Measurements from ENCODE around the gene KAT2A. TPM values are rescaled to one million over a fixed set of nuclear protein-coding genes. Genes with fewer than 3 reads are reported as not detected.
A peak's percentile ranks its signal among the peaks of the same experiment; 100 is the strongest.

KAT2A gene
- total RNA-seq, 1 experiment from 2014 or later: 43.5 TPM

DNA sequence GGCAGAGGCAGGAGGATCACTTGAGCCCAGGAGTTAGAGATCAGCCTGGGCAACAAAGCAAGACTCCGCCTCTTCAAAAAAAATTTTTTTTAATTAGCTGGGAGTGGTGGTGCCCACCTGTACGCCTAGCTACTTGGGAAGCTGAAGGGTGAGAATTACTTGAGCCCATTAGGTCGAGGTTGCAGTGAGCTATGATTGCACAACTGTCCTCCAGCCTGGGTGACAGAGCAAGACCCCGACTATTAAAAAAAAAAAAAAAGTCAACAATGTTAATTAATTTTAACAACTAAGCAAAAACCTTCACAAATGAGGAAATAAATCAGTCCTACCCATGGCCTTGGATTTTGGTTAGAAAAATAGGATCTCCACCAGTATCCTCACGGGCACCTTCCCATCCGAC, 14.0 kb downstream of the KAT2A start:
- DNase-seq: no peak
- Histone ChIP-seq H4K8ac (replicated peaks; ENCODE audit: insufficient read length, low read depth, low read length) (no peak overlapping the region), H4K20me1 (ENCODE audit: control insufficient read depth, insufficient read depth, insufficient read length) (no peaks in the 10 kb centered on the region), H3K79me1 (ENCODE audit: insufficient read depth, low read depth, low read length, poor library complexity, severe bottlenecking) (no peaks in the 10 kb centered on the region), H2BK12ac (ENCODE audit: insufficient read length, low read depth, low read length) (no peak overlapping the region), H3K4me2 (ENCODE audit: insufficient read depth, insufficient read length, low read length) (peak overlapping the region; percentile 53), H3K9me3 (ENCODE audit: control insufficient read depth, low read depth, low read length) (no peaks in the 10 kb centered on the region), H2AFZ (ENCODE audit: low read length) (no peak overlapping the region), H3K4me1 (ENCODE audit: insufficient read depth, low read length) (peaks cover 4% of the 10 kb centered on the region; the same call in 1 of the 2 replicates), H2BK20ac (ENCODE audit: low read depth, low read length, poor library complexity, severe bottlenecking) (no peak overlapping the region), H3K23ac (ENCODE audit: insufficient read length, low read depth, low read length) (no peak overlapping the region), H3K18ac (ENCODE audit: insufficient read length, low read depth, low read length) (no peak overlapping the region), H3K27ac (ENCODE audit: insufficient read length, low read depth, low read length) (no peak overlapping the region), H3K9ac (ENCODE audit: extremely low read depth, insufficient read length, low read length) (no peak overlapping the region), H3K14ac (ENCODE audit: insufficient read depth, low read length) (no peak overlapping the region), H3K79me2 (ENCODE audit: insufficient read depth, low read length) (no peaks in the 10 kb centered on the region), H3K4ac (ENCODE audit: low read depth, low read length) (no peak overlapping the region), H3T11ph (ENCODE audit: low read length) (no peak overlapping the region), H3K56ac (ENCODE audit: insufficient read length, low read depth, low read length) (no peak overlapping the region), H3K27me3 (ENCODE audit: insufficient read depth, low read length) (no peaks in the 10 kb centered on the region), H3K23me2 (ENCODE audit: insufficient read length, low read depth, low read length, poor library complexity, severe bottlenecking) (no peaks in the 10 kb centered on the region), H2BK120ac (ENCODE audit: low read depth, low read length, poor library complexity, severe bottlenecking) (no peak overlapping the region), H4K5ac (ENCODE audit: insufficient read length, low read depth, low read length) (no peak overlapping the region), H2AK5ac (ENCODE audit: insufficient read length, low read length) (no peak overlapping the region), H2BK15ac (ENCODE audit: low read depth, low read length) (no peak overlapping the region), H2BK5ac (ENCODE audit: insufficient read length, low read length) (no peak overlapping the region), H4K91ac (ENCODE audit: insufficient read length, low read depth, low read length) (no peak overlapping the region)
- Mint-ChIP-seq H3K27me3 (ENCODE audit: low read depth) (peaks cover 9% of the 10 kb centered on the region), H3K4me3 (peak overlapping the region; percentile 74 to 86), H3K36me3 (ENCODE audit: insufficient read depth in 1 of 3, low read depth in 3 of 3) (no peaks in the 10 kb centered on the region), H3K4me1 (peaks cover 23 to 26% of the 10 kb centered on the region in 2 experiments), H3K9me3 (no peaks in the 10 kb centered on the region), H3K27ac (peak overlapping the region in 1 of 3 experiments; percentile 97; a peak in 1 of 7 replicates)
- no CpG with 5 or more reads among the region's 6 CpGs for WGBS (ENCODE audit: extremely low coverage, insufficient read length, low lambda C conversion rate)
- no peak for TF ChIP-seq CTCF (conservative IDR thresholded peaks at IDR 0.05)
